ENCODE results near the gene ZNF709. TPM values are rescaled to one million over a fixed set of nuclear protein-coding genes. Genes with fewer than 3 reads are reported as not detected.
"Not testable (repeated sequence)": the region's sequence is repeated elsewhere in the genome, so short reads cannot be mapped to it uniquely, and the experiment has no call there.

Gene ZNF709
- total RNA-seq, 1 donor from 2014 or later: 2.0 TPM

GRCh38 chr19:12478234-12478941 is 6.2 kb downstream of the ZNF709 start:
- peaks cover 13% of the 10 kb centered on the region for H3K9me3 Mint-ChIP-seq (ENCODE audit: low read depth)
- TF ChIP-seq, protein P1, sequence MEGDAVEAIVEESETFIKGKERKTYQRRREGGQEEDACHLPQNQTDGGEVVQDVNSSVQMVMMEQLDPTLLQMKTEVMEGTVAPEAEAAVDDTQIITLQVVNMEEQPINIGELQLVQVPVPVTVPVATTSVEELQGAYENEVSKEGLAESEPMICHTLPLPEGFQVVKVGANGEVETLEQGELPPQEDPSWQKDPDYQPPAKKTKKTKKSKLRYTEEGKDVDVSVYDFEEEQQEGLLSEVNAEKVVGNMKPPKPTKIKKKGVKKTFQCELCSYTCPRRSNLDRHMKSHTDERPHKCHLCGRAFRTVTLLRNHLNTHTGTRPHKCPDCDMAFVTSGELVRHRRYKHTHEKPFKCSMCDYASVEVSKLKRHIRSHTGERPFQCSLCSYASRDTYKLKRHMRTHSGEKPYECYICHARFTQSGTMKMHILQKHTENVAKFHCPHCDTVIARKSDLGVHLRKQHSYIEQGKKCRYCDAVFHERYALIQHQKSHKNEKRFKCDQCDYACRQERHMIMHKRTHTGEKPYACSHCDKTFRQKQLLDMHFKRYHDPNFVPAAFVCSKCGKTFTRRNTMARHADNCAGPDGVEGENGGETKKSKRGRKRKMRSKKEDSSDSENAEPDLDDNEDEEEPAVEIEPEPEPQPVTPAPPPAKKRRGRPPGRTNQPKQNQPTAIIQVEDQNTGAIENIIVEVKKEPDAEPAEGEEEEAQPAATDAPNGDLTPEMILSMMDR (IDR thresholded peaks at IDR 0.05): no peak
- no peak overlapping the region for H3K4me3 Mint-ChIP-seq (ENCODE audit: unreplicated experiment)
- H3K27me3 Mint-ChIP-seq (ENCODE audit: low read depth): no peaks in the 10 kb centered on the region
- H3K36me3 Mint-ChIP-seq (ENCODE audit: low read depth): peaks cover 3% of the 10 kb centered on the region
- H3K4me1 Mint-ChIP-seq (ENCODE audit: low read depth): peaks cover 17% of the 10 kb centered on the region
- no peak overlapping the region for H3K27ac Mint-ChIP-seq (ENCODE audit: unreplicated experiment)
- DNase-seq (ENCODE audit: low spot score): no peak

- H3K4me1 Mint-ChIP-seq (ENCODE audit: low read depth); DNase-seq (ENCODE audit: low spot score); H3K27me3 Mint-ChIP-seq (ENCODE audit: low read depth); H3K4me3 Mint-ChIP-seq (ENCODE audit: unreplicated experiment); H3K27ac Mint-ChIP-seq (ENCODE audit: unreplicated experiment): not testable (repeated sequence)
- Mint-ChIP-seq H3K9me3 (ENCODE audit: low read depth) (peaks cover 49% of the 10 kb centered on the region), H3K36me3 (ENCODE audit: low read depth) (peaks cover 52% of the 10 kb centered on the region)
Measured at GRCh38 chr19:12467651-12468050, 17.0 kb downstream of the ZNF709 start.

- no peak for DNase-seq (ENCODE audit: low spot score)
- H3K27me3 Mint-ChIP-seq (ENCODE audit: low read depth): no peaks in the 10 kb centered on the region
- TF ChIP-seq, protein P1 (IDR thresholded peaks at IDR 0.05): no peak
- H3K36me3 Mint-ChIP-seq (ENCODE audit: low read depth): peaks cover 62% of the 10 kb centered on the region
- H3K27ac Mint-ChIP-seq (ENCODE audit: unreplicated experiment): no peak overlapping the region
- no peaks in the 10 kb centered on the region for H3K4me1 Mint-ChIP-seq (ENCODE audit: low read depth)
- H3K9me3 Mint-ChIP-seq (ENCODE audit: low read depth): peaks cover 54% of the 10 kb centered on the region
- H3K4me3 Mint-ChIP-seq (ENCODE audit: unreplicated experiment): no peak overlapping the region
Measured at GRCh38 chr19:12465211-12465610, 19.4 kb downstream of the ZNF709 start.

- DNase-seq (ENCODE audit: low spot score): no peak
- H3K27ac Mint-ChIP-seq (ENCODE audit: unreplicated experiment): no peak overlapping the region
- H3K9me3 Mint-ChIP-seq (ENCODE audit: low read depth): peaks cover 52% of the 10 kb centered on the region
- H3K27me3 Mint-ChIP-seq (ENCODE audit: low read depth): no peaks in the 10 kb centered on the region
- H3K4me3 Mint-ChIP-seq (ENCODE audit: unreplicated experiment): no peak overlapping the region
- H3K36me3 Mint-ChIP-seq (ENCODE audit: low read depth): peaks cover 60% of the 10 kb centered on the region
- no peaks in the 10 kb centered on the region for H3K4me1 Mint-ChIP-seq (ENCODE audit: low read depth)
- TF ChIP-seq, protein P1 (IDR thresholded peaks at IDR 0.05): no peak
Measured at GRCh38 chr19:12464769-12465168, 19.8 kb downstream of the ZNF709 start.

GRCh38 chr19:12464139-12464538 is 20.5 kb downstream of the ZNF709 start:
- H3K9me3 Mint-ChIP-seq (ENCODE audit: low read depth): peaks cover 55% of the 10 kb centered on the region
- peaks cover 64% of the 10 kb centered on the region for H3K36me3 Mint-ChIP-seq (ENCODE audit: low read depth)
- not testable (repeated sequence) for H3K4me3 Mint-ChIP-seq (ENCODE audit: unreplicated experiment); H3K27ac Mint-ChIP-seq (ENCODE audit: unreplicated experiment); H3K4me1 Mint-ChIP-seq (ENCODE audit: low read depth); DNase-seq (ENCODE audit: low spot score); H3K27me3 Mint-ChIP-seq (ENCODE audit: low read depth)

DNA sequence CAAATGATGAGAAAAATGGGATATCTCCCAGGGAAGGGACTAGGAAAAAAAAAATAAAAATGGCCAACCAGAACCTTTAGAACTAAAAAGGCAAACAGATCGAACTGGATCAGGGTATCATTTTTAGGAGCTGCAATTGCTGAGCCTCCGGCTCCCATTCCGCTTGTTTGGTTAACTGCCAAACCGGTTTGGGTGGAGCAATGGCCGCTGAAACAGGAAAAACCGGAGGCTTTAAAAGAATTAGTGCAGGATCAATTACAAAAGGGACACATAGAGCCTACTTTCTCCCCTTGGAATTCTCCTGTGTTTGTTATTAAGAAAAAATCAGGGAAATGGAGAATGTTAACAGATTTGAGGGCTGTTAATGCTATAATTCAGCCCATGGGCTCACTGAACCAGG is 31.1 kb downstream of the ZNF709 start:
- no peak overlapping the region for H3K4me3 Mint-ChIP-seq (ENCODE audit: unreplicated experiment)
- H3K36me3 Mint-ChIP-seq (ENCODE audit: low read depth): peaks cover 42% of the 10 kb centered on the region
- TF ChIP-seq, protein P1 (IDR thresholded peaks at IDR 0.05): no peak
- H3K27ac Mint-ChIP-seq (ENCODE audit: unreplicated experiment): no peak overlapping the region
- peaks cover 60% of the 10 kb centered on the region for H3K9me3 Mint-ChIP-seq (ENCODE audit: low read depth)
- DNase-seq (ENCODE audit: low spot score): no peak
- H3K4me1 Mint-ChIP-seq (ENCODE audit: low read depth): no peaks in the 10 kb centered on the region
- no peaks in the 10 kb centered on the region for H3K27me3 Mint-ChIP-seq (ENCODE audit: low read depth)

Measured in chondrocyte (in vitro differentiated cells).